Fibroblast of lung (primary cell): ENCODE results near the gene EEFSEC. TPM values are rescaled to one million over a fixed set of nuclear protein-coding genes. Genes with fewer than 3 reads are reported as not detected.

ENCODE experiments used
- DNase-seq, 2 donors: peaks; one replicate each; pipeline versions ENCODE4 v3.0.0 to v3.0.0-alpha.2; 2010; ENCODE audit warnings: low read depth in 2 of 2
- H2AFZ ChIP-seq: 2 replicates; pipeline ENCODE4 v1.5.1; 2012; ENCODE audit warnings: low read length, control low read depth, inconsistent platforms
- H3K27ac ChIP-seq: 2 replicates; pipeline ENCODE4 v1.5.1; 2011; ENCODE audit warnings: low read length, control low read depth; ENCODE audit not compliant: insufficient read depth
- H3K27me3 ChIP-seq: 2 replicates; pipeline ENCODE4 v1.5.1; 2011; ENCODE audit warnings: mild to moderate bottlenecking, low read length; ENCODE audit not compliant: control insufficient read depth, insufficient read depth
- H3K36me3 ChIP-seq: 2 replicates; pipeline ENCODE4 v1.5.1; 2011; ENCODE audit warnings: low read length; ENCODE audit not compliant: control insufficient read depth, insufficient read depth
- H3K4me1 ChIP-seq: 2 replicates; pipeline ENCODE4 v1.5.1; 2011; ENCODE audit warnings: low read length; ENCODE audit not compliant: control insufficient read depth, insufficient read depth; ENCODE audit errors: extremely low read depth
- H3K4me2 ChIP-seq: 2 replicates; pipeline ENCODE4 v1.5.1; 2011; ENCODE audit warnings: low read length, control low read depth; ENCODE audit not compliant: insufficient read depth; ENCODE audit errors: extremely low read depth
- H3K4me3 ChIP-seq, 4 experiments: fragments of 200-600 bp in 1 of 4; sonication (generic) in 1 of 4; replicated peaks in 1 of 4; 2 replicates each; pipeline ENCODE4 v1.5.1; 2011 to 2016; ENCODE audit warnings: low read length in 4 of 4, low read depth in 3 of 4, mild to moderate bottlenecking in 3 of 4, control low read depth in 2 of 4, inconsistent platforms in 1 of 4, mixed read lengths in 1 of 4; ENCODE audit not compliant: insufficient read depth in 1 of 4; ENCODE audit errors: control extremely low read depth in 1 of 4
- H3K79me2 ChIP-seq: 2 replicates; pipeline ENCODE4 v1.5.1; 2012; ENCODE audit warnings: mild to moderate bottlenecking, low read length, inconsistent platforms; ENCODE audit not compliant: control insufficient read depth, insufficient read depth
- H3K9ac ChIP-seq: 2 replicates; pipeline ENCODE4 v1.5.1; 2011; ENCODE audit warnings: mild to moderate bottlenecking, low read length, control low read depth; ENCODE audit not compliant: insufficient read depth
- H3K9me3 ChIP-seq: 2 replicates; pipeline ENCODE4 v1.5.1; 2012; ENCODE audit warnings: low read depth, low read length; ENCODE audit not compliant: control insufficient read depth, insufficient read depth
- H4K20me1 ChIP-seq: 2 replicates; pipeline ENCODE4 v1.5.1; 2011; ENCODE audit warnings: low read length; ENCODE audit not compliant: control insufficient read depth, insufficient read depth; ENCODE audit errors: extremely low read depth
- CTCF ChIP-seq, 2 donors: IDR thresholded peaks in 1 of 2; conservative IDR thresholded peaks in 1 of 2; 1 replicate in 1 of 2; 2 replicates in 1 of 2; pipeline ENCODE4 v1.5.1; 2011 to 2012; ENCODE audit warnings: low read length in 2 of 2, control low read depth in 1 of 2, inconsistent platforms in 1 of 2, low read depth in 1 of 2, mild to moderate bottlenecking in 1 of 2
- EZH2 ChIP-seq: IDR thresholded peaks from 2 replicates; pipeline ENCODE4 v1.5.1; 2012; ENCODE audit warnings: low read length, control low read depth, mild to moderate bottlenecking; ENCODE audit errors: missing control alignments
- polyA plus RNA-seq, 2 donors: library from polyadenylated mRNA; depleted of rRNA in 1 of 2; stranded (reverse) in 1 of 2; unstranded in 1 of 2; fragments of >200 nt; gene quantifications; 2 replicates each; pipeline ENCODE4 v1.2.1, GENCODE V29; 2011 to 2012; ENCODE audit warnings: missing spikeins in 1 of 2
- total RNA-seq: library from RNA; depleted of rRNA; stranded (reverse); fragments of >200 nt; gene quantifications from 2 replicates; pipeline ENCODE4 v1.2.1, GENCODE V29; 2014

EEFSEC gene
- total and polyA plus RNA-seq, 2 donors (not counting 1 experiment from before 2014, with no cell fraction given) = 2.6 to 5.0 TPM

GRCh38 chr3:128420720-128421438 lies 267.6 kb downstream of the EEFSEC start:
- Histone ChIP-seq H3K4me1 (no peaks in the 10 kb centered on the region), H4K20me1 (no peaks in the 10 kb centered on the region), H3K27ac (no peak overlapping the region), H3K9me3 (no peaks in the 10 kb centered on the region), H3K9ac (no peak overlapping the region), H3K4me2 (no peak overlapping the region), H3K79me2 (no peaks in the 10 kb centered on the region), H3K27me3 (no peaks in the 10 kb centered on the region), H2AFZ (no peak overlapping the region), H3K36me3 (no peaks in the 10 kb centered on the region), H3K4me3 (no peak overlapping the region)
- DNase-seq = no peak
- TF ChIP-seq EZH2 = no peak
- no peak for TF ChIP-seq CTCF (conservative IDR thresholded peaks at IDR 0.05 in 1 of 2, IDR thresholded peaks at IDR 0.05 in 1 of 2; ENCODE audit: low read depth in 1 of 2, low read length in 2 of 2)

GRCh38 chr3:128421439-128421836 lies 268.2 kb downstream of the EEFSEC start:
- no peak overlapping the region for H3K9ac ChIP-seq
- no peak for DNase-seq
- H3K36me3 ChIP-seq = no peaks in the 10 kb centered on the region
- H2AFZ ChIP-seq = no peak overlapping the region
- H3K4me1 ChIP-seq = peaks cover under 1% of the 10 kb centered on the region
- TF ChIP-seq EZH2 (no peak), CTCF (conservative IDR thresholded peaks at IDR 0.05 in 1 of 2, IDR thresholded peaks at IDR 0.05 in 1 of 2; ENCODE audit: low read depth in 1 of 2, low read length in 2 of 2) (no peak)
- no peaks in the 10 kb centered on the region for H3K9me3 ChIP-seq
- no peaks in the 10 kb centered on the region for H4K20me1 ChIP-seq
- no peaks in the 10 kb centered on the region for H3K79me2 ChIP-seq
- no peak overlapping the region for H3K4me2 ChIP-seq
- H3K27ac ChIP-seq = no peak overlapping the region
- H3K27me3 ChIP-seq = no peaks in the 10 kb centered on the region
- no peak overlapping the region for H3K4me3 ChIP-seq

DNA sequence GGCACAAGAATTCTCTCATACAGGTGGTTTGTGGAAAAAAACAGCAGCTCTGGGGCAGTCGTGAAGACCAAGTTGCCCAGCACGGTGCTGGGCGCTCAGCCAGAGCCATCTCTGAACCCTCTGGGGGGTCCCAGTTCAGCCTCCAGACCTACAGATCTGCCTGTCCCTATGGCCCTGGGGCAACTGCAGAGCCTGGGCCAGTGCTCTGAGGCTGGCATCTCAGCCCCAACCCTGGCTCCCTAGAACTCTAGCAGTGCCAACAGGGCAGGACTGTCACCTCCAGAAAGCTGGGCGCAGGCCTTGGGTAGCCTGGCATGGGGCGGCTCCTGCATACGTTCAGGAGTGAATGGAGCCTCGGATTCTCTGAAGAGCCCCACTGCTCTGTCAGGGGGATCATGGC lies 268.7 kb downstream of the EEFSEC start:
- H3K9me3 ChIP-seq = no peaks in the 10 kb centered on the region
- no peaks in the 10 kb centered on the region for H3K36me3 ChIP-seq
- H3K79me2 ChIP-seq = no peaks in the 10 kb centered on the region
- no peak overlapping the region for H3K4me2 ChIP-seq
- H3K4me1 ChIP-seq = peaks cover 2% of the 10 kb centered on the region
- no peak overlapping the region for H3K27ac ChIP-seq
- H3K27me3 ChIP-seq = no peaks in the 10 kb centered on the region
- no peak overlapping the region for H2AFZ ChIP-seq
- no peak overlapping the region for H3K4me3 ChIP-seq
- H3K9ac ChIP-seq = no peak overlapping the region
- H4K20me1 ChIP-seq = no peaks in the 10 kb centered on the region
- no peak for DNase-seq
- TF ChIP-seq CTCF (conservative IDR thresholded peaks at IDR 0.05 in 1 of 2, IDR thresholded peaks at IDR 0.05 in 1 of 2; ENCODE audit: low read depth in 1 of 2, low read length in 2 of 2) (no peak), EZH2 (no peak)
